Thymus (tissue), 11 donors: ENCODE data around the gene MRPL36. TPM values are rescaled to one million over a fixed set of nuclear protein-coding genes. Genes with fewer than 3 reads are reported as not detected.

Experiments
- DNase-seq, 9 donors: peaks; one replicate each; pipeline ENCODE4 v3.0.0-alpha.2; 2013; ENCODE audit warnings: low spot score in 9 of 9, low read depth in 6 of 9, missing footprints in 1 of 9
- H3K27ac ChIP-seq, 2 donors: one replicate each; pipeline ENCODE4 v1.5.1; 2013; ENCODE audit warnings: control low read depth in 1 of 2, low read depth in 1 of 2, low read length in 1 of 2, mild to moderate bottlenecking in 1 of 2, moderate library complexity in 1 of 2
- H3K27me3 ChIP-seq, 2 donors: one replicate each; pipeline ENCODE4 v1.5.1; 2013; ENCODE audit warnings: low read length in 1 of 2; ENCODE audit not compliant: control insufficient read depth in 2 of 2, insufficient read depth in 1 of 2
- H3K36me3 ChIP-seq, 2 donors: one replicate each; pipeline ENCODE4 v1.5.1; 2013; ENCODE audit warnings: low read length in 1 of 2, mild to moderate bottlenecking in 1 of 2, moderate library complexity in 1 of 2; ENCODE audit not compliant: control insufficient read depth in 2 of 2, insufficient read depth in 2 of 2
- H3K4me1 ChIP-seq, 2 donors: one replicate each; pipeline ENCODE4 v1.5.1; 2013; ENCODE audit warnings: low read length in 2 of 2; ENCODE audit not compliant: control insufficient read depth in 2 of 2, insufficient read depth in 2 of 2
- H3K4me3 ChIP-seq, 2 donors: one replicate each; pipeline ENCODE4 v1.5.1; 2013; ENCODE audit warnings: low read length in 2 of 2, control low read depth in 1 of 2, mild to moderate bottlenecking in 1 of 2
- H3K9me3 ChIP-seq, 2 donors: one replicate each; pipeline ENCODE4 v1.5.1; 2013; ENCODE audit warnings: low read length in 1 of 2, mild to moderate bottlenecking in 1 of 2; ENCODE audit not compliant: control insufficient read depth in 2 of 2, insufficient read depth in 1 of 2
- WGBS: extraction: QIAGEN DNeasy Blood & Tissue Kit; methylation state at CpG from one replicate; pipeline ENCODE4 v1.1.7; 2013; 5-methylcytosine and 5-hydroxymethylcytosine counted together
- polyA plus RNA-seq: library from polyadenylated mRNA; stranded (reverse); fragments of 200-250 nt; gene quantifications from one replicate; pipeline ENCODE4 v1.2.3, GENCODE V29; 2013
- total RNA-seq: library from RNA; stranded (reverse); fragments of 120-200 nt; gene quantifications from one replicate; pipeline ENCODE4 v1.2.4, GENCODE V29; 2013
- donor health status: healthy.

The MRPL36 gene
- total and polyA plus RNA-seq, 2 donors: 73.0 to 74.1 TPM

DNA sequence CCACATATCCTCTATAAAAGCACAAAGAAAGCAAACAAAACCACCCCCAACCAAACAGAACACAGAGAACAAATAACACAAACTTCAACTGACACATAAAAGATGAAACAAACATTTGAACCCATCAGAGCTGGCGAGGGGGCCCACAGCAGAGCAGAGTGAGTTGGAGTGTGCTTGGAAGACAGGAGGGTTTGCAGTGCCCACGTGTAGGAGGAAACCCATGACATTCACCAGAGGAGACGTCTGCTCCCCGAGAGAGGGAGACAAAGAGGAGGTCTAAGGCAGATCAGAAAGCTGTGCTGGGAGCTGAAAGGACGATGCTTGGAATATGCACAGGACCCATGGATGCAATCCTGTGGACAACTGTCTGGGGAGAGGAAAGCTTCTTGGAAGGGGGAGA, 27.0 kb downstream of the MRPL36 start:
- Histone ChIP-seq H3K4me3 (no peak overlapping the region), H3K4me1 (no peaks in the 10 kb centered on the region), H3K9me3 (no peaks in the 10 kb centered on the region), H3K27ac (no peak overlapping the region), H3K36me3 (no peaks in the 10 kb centered on the region), H3K27me3 (peaks cover 0 to 11% of the 10 kb centered on the region in 2 donors)
- DNase-seq: peak in 3 of 9 donors; percentile 15 to 59 (median 37)
- WGBS: 37% methylated on average over 5 of the region's 5 CpGs

DNA sequence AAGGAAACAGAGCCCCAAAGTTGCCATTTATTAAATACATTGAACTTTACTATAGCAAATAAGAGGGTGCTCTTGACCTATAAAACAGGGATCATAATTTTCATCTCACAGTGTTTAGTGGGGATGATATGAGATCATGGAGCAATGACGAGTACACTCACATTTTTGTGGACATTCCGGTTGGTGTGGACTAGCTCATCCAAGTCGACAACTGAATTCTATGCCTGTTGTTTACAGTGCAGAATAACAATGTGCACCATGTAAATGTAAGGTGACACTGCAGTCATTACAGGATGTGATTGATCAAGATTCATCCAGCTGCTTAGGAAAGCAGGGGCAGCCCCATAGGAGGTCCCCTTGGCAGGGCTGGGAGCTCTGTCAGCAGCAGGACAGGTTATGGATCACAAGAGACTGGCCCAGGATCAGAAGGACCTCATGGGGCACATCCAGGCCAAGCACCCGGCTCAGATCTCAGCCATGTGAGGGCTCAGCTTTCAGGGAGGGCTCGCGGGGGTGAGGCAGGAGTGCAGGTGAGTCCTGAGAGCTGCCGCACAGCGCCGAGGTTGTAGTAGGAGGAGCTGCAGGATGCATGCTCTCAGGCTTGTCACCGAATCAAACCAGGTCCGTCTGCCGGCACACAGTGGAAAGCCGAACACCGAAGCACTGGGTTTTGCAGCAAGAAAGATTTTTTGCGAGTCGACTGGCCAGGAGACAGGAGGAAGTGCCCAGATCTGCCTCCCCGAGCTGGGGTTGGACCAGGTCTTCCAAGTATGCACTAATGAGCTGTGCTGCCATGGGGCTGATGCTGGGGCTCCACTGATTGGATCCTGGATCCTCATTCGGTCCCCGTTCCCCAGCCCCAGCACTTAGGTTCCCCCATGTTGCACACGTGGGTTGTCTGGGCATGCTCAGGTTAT, 28.2 kb downstream of the MRPL36 start:
- Histone ChIP-seq H3K9me3 (no peaks in the 10 kb centered on the region), H3K4me3 (no peak overlapping the region), H3K4me1 (no peaks in the 10 kb centered on the region), H3K27ac (no peak overlapping the region), H3K27me3 (peaks cover 0 to 8% of the 10 kb centered on the region in 2 donors), H3K36me3 (no peaks in the 10 kb centered on the region)
- no peak for DNase-seq
- WGBS: 83% methylated on average over 20 of the region's 20 CpGs

DNA sequence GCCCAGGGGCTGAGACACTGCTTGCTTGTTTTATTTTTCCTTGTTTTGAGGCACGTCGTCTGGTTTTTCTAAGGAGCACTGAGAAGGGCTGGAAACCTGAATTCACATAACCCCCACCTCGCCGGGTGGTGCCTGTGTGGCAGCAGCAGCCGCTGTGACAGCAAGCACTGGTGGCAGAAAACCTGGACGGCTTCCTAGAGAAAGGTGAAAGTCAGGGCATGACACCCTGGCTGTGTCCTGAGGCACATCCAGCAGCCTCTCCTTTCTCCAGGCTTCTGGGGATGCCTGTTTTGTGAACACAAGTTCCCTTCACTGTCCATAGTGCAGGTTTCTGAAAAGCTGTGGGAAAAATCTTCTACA, 29.2 kb downstream of the MRPL36 start:
- H3K9me3 ChIP-seq: no peaks in the 10 kb centered on the region
- H3K27me3 ChIP-seq: peaks cover 0 to 8% of the 10 kb centered on the region in 2 donors
- 76% methylated on average over 6 of the region's 6 CpGs for WGBS
- no peak overlapping the region for H3K27ac ChIP-seq
- no peaks in the 10 kb centered on the region for H3K36me3 ChIP-seq
- no peaks in the 10 kb centered on the region for H3K4me1 ChIP-seq
- H3K4me3 ChIP-seq: no peak overlapping the region
- DNase-seq: no peak

DNA sequence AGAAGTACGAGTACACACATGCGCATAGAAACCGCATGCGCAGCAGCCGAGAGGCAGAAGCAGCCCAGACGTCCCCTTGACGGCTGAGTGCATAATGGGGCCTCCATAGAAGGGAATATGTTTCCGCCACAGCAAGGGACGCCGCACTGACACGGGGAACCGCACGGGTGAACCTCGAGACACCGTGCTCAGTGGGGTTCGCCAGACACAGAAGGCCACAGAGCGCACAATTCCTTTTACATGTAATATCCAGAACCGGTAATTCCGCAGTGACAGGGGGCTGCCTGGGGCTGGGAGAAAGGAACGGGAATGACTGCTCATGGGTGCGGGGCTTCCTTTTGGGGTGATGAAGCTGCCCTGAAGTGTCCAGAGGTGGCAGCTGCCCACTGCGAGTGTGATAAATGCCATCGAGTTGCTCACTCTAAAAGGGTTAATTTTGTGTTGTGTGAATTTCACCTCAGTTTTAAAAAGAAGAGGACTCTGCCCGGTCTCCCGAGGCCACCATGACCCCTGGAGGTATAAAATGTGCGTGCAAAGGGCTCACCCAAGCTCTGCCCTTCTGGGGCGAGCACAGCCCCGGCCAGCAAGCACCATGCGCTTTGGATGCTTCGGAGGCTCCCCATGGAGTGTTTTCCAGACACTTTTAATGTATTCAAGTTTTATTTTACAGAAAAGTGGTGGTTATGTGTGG, 29.7 kb downstream of the MRPL36 start:
- H3K4me3 ChIP-seq: no peak overlapping the region
- H3K27me3 ChIP-seq: peaks cover 2 to 8% of the 10 kb centered on the region in 2 donors
- 92% methylated on average over 30 of the region's 30 CpGs for WGBS
- no peak overlapping the region for H3K27ac ChIP-seq
- H3K36me3 ChIP-seq: no peaks in the 10 kb centered on the region
- no peak for DNase-seq
- no peaks in the 10 kb centered on the region for H3K9me3 ChIP-seq
- no peaks in the 10 kb centered on the region for H3K4me1 ChIP-seq

DNA sequence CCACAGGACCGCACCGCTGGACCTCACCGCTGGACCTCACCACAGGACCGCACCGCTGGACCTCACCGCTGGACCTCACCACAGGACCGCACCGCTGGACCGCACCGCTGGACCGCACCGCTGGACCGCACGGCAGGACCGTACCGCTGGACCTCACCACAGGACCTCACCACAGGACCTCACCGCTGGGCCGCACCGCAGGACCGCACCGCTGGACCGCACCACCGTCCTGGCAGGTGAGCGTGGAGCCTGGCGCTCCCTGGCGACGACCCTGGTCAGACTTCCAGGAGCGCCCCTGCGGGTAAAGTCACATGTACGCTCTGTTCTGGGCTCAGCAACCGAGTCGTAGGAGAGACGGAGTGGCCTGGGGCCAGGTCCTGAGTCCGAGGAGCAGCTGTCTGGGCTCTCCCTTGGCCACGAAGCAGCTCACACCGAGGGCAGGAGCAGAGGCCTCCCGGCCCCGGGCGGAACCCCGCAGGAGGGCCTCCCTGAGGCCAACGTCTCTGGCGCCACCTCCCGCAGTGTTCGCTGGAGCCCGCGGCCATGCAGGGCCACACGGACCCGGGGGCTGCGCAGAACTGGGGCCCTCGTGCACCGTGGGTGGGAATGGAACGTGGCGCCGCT, 30.5 kb downstream of the MRPL36 start:
- Histone ChIP-seq H3K36me3 (no peaks in the 10 kb centered on the region), H3K4me1 (no peaks in the 10 kb centered on the region), H3K27ac (no peak overlapping the region), H3K9me3 (no peaks in the 10 kb centered on the region), H3K27me3 (peaks cover 2 to 15% of the 10 kb centered on the region in 2 donors), H3K4me3 (no peak overlapping the region)
- no peak for DNase-seq
- WGBS: 95% methylated on average over 47 of the region's 54 CpGs

DNA sequence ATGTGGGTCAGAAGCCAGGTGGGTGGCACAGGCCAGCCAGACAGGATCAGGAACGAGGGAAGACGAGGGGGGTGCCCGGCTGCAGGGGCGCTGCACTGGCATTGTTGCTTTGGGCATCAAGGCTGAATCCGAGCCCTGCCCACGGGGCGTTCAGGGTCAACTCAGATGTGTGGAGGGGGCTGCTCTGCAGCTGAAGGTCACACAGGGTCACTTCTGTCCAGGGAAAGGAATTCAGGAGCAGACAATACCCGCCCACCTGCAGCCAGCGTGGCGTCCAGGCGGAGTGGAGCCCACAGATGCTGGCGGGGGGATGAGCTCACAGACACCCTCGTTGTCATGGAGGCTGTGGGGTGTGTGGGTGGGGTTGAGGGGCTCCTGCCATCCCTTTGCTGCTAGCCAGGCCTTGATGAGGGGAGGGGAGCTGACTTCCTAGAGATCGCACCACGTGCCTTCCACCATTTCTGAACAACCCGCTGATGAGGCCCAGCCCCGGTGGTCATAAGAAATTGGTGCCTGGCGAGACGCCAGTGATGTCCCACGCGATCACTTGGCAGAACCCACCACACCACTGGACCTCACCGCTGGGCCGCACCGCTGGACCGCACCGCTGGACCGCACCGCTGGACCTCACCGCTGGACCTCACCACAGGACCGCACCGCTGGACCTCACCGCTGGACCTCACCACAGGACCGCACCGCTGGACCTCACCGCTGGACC, 31.2 kb downstream of the MRPL36 start:
- Histone ChIP-seq H3K36me3 (no peaks in the 10 kb centered on the region), H3K4me1 (no peaks in the 10 kb centered on the region), H3K4me3 (no peak overlapping the region), H3K27me3 (peaks cover 2 to 20% of the 10 kb centered on the region in 2 donors), H3K27ac (no peak overlapping the region), H3K9me3 (no peaks in the 10 kb centered on the region)
- no peak for DNase-seq
- WGBS: 96% methylated on average over 32 of the region's 35 CpGs

DNA sequence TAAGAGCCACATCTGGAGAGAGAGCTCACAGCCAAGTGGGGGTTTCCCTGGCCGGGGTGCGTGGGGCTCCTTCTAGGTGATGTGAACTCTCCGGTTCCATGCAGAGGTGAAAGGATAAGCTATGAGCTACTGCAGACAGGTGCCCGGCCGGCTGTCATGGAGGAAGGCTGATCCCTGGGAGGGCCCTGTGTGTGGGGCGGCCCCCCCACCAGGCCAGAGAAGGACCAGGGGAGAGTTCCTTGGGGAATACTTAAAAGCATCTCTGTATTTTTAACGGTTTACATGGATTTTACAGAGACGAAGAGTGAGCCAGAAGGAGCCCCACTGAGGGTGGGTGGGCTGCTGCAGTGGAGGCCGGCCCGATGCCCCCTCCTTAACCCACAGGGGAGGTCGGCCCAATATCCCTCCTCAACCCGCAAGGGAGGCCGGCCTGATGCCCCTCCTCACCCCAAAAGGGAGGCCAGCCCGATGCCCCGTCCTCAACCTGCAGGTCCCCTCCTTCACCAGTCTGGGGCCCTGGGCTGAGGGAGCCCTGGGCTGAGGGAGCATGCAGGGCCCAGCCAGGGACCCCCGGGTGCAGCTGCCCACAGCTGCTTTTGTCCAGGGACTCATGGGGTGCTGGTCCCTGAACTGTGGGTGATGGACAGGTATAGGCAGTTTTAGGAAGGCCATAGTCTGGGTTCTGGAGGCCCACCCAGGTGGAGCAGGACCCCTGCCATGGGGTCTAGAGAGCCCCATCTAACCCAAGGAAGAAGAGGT, 31.9 kb downstream of the MRPL36 start:
- 89% methylated on average over 16 of the region's 16 CpGs for WGBS
- H3K27ac ChIP-seq: no peak overlapping the region
- peaks cover 2 to 28% of the 10 kb centered on the region in 2 donors for H3K27me3 ChIP-seq
- no peak overlapping the region for H3K4me3 ChIP-seq
- no peaks in the 10 kb centered on the region for H3K36me3 ChIP-seq
- no peak for DNase-seq
- no peaks in the 10 kb centered on the region for H3K9me3 ChIP-seq
- no peaks in the 10 kb centered on the region for H3K4me1 ChIP-seq

DNA sequence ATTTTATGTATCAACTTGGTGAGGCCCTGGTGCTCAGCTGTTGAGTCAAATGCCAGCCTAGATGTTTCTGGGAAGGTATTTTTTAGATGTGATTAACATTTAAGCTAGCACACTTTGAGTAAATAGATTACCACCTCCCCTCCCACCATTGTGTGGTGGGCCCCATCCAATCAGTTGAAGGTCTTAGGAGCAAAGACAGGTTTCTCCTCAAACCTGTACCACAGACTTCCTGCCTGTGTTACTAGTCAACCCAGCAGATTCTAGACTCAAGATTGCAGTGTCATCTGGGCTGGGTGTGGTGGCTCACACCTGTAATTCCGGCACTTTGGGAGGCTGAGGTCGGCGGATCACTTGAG, 33.8 kb downstream of the MRPL36 start:
- H3K36me3 ChIP-seq: no peaks in the 10 kb centered on the region
- peaks cover 2 to 32% of the 10 kb centered on the region in 2 donors for H3K27me3 ChIP-seq
- 96% methylated on average over 3 of the region's 3 CpGs for WGBS
- H3K4me1 ChIP-seq: no peaks in the 10 kb centered on the region
- H3K9me3 ChIP-seq: no peaks in the 10 kb centered on the region
- H3K27ac ChIP-seq: no peak overlapping the region
- no peak overlapping the region for H3K4me3 ChIP-seq
- DNase-seq: no peak
